Suprapubic skin (tissue), 4 donors: ENCODE data around the gene ACOX1. TPM values are rescaled to one million over a fixed set of nuclear protein-coding genes. Genes with fewer than 3 reads are reported as not detected.
A peak's percentile ranks its signal among the peaks of the same experiment; 100 is the strongest.
"Not testable (repeated sequence)": the region's sequence is repeated elsewhere in the genome, so short reads cannot be mapped to it uniquely, and the experiment has no call there.

Experiments
- DNase-seq, 2 donors: peaks; one replicate each; pipeline ENCODE4 v3.0.0-alpha.2; 2019; ENCODE audit warnings: low spot score in 2 of 2
- H3K27ac ChIP-seq: fragments of 200-600 bp; sonication (generic); one replicate; pipeline ENCODE4 v1.5.1; 2019
- H3K27me3 ChIP-seq: fragments of 200-600 bp; sonication (generic); one replicate; pipeline ENCODE4 v1.5.1; 2019
- H3K36me3 ChIP-seq: fragments of 200-600 bp; sonication (generic); one replicate; pipeline ENCODE4 v1.5.1; 2019
- H3K4me1 ChIP-seq: fragments of 200-600 bp; sonication (generic); one replicate; pipeline ENCODE4 v1.5.1; 2019
- H3K4me3 ChIP-seq: fragments of 200-600 bp; sonication (generic); one replicate; pipeline ENCODE4 v1.5.1; 2019; ENCODE audit warnings: mild to moderate bottlenecking
- H3K9me3 ChIP-seq: fragments of 200-600 bp; sonication (generic); one replicate; pipeline ENCODE4 v1.5.1; 2019
- CTCF ChIP-seq, 2 donors: fragments of 200-600 bp in 1 of 2; fragments of 450-650 bp in 1 of 2; sonication (generic) in 1 of 2; IDR thresholded peaks; one replicate each; pipeline ENCODE4 v1.5.1; 2016 to 2019; ENCODE audit warnings: antibody characterized with exemption in 2 of 2, mild to moderate bottlenecking in 1 of 2, moderate library complexity in 1 of 2
- EP300 ChIP-seq: sonication (generic); formaldehyde crosslinking; IDR thresholded peaks from one replicate; pipeline ENCODE4 v1.6.1; 2017; ENCODE audit warnings: antibody characterized with exemption
- POLR2A ChIP-seq, 2 donors: fragments of 450-650 bp; IDR thresholded peaks; one replicate each; pipeline ENCODE4 v1.6.1; 2017; ENCODE audit warnings: antibody characterized with exemption in 2 of 2, mild to moderate bottlenecking in 2 of 2, moderate library complexity in 2 of 2
- POLR2AphosphoS5 ChIP-seq, 3 donors: sonication (generic); formaldehyde crosslinking; IDR thresholded peaks; one replicate each; pipeline ENCODE4 v1.6.1; 2017; ENCODE audit warnings: antibody characterized with exemption in 3 of 3
- WGBS: methylation state at CpG from one replicate; pipeline ENCODE4 v1.1.5; 2018; 5-methylcytosine and 5-hydroxymethylcytosine counted together
- total RNA-seq, 4 donors: library from RNA; depleted of rRNA; stranded (reverse); fragments of >200 nt; gene quantifications; one replicate each; pipeline ENCODE4 v1.1.0, GENCODE V29; 2016

Gene ACOX1
- total RNA-seq, 4 donors from 2014 or later = 59.6 to 89.7 (median 71.5) TPM

GRCh38 chr17:75980188-75981018 lies 1.4 kb upstream of the ACOX1 start:
- 79% methylated on average over 18 of the region's 18 CpGs for WGBS
- TF ChIP-seq POLR2AphosphoS5 (IDR thresholded peaks at IDR 0.05) = no peak
- peak in 1 of 2 donors; percentile 59 for DNase-seq
- H3K9me3 ChIP-seq = no peaks in the 10 kb centered on the region
- peaks cover 86% of the 10 kb centered on the region for H3K4me1 ChIP-seq
- H3K36me3 ChIP-seq = no peaks in the 10 kb centered on the region
- H3K4me3 ChIP-seq = peak overlapping the region; percentile 82
- H3K27me3 ChIP-seq = no peaks in the 10 kb centered on the region
- H3K27ac ChIP-seq = peak overlapping the region; percentile 99

- Histone ChIP-seq H3K36me3 (no peaks in the 10 kb centered on the region), H3K9me3 (no peaks in the 10 kb centered on the region), H3K4me3 (peak overlapping the region; percentile 82), H3K27ac (peak overlapping the region; percentile 99), H3K4me1 (peaks cover 80% of the 10 kb centered on the region), H3K27me3 (no peaks in the 10 kb centered on the region)
- peak in 1 of 2 donors; percentile 86 for DNase-seq
- 9% methylated on average over 15 of the region's 19 CpGs for WGBS
- TF ChIP-seq POLR2AphosphoS5 (IDR thresholded peaks at IDR 0.05) (no peak), POLR2A (IDR thresholded peaks at IDR 0.05) (no peak), CTCF (IDR thresholded peaks at IDR 0.05) (no peak), EP300 (no peak)
These were observed 780 bp upstream of the ACOX1 start for GRCh38 chr17:75979705-75980187.

GRCh38 chr17:75976175-75976848 lies 2.7 kb downstream of the ACOX1 start:
- peaks cover 49% of the 10 kb centered on the region for H3K4me1 ChIP-seq
- 37% methylated on average over 9 of the region's 9 CpGs for WGBS
- H3K36me3 ChIP-seq = peaks cover 18% of the 10 kb centered on the region
- no peak for DNase-seq
- peak overlapping the region; percentile 35 for H3K27ac ChIP-seq
- peak overlapping the region; percentile 82 for H3K4me3 ChIP-seq
- TF ChIP-seq POLR2A (IDR thresholded peaks at IDR 0.05) (no peak), CTCF (IDR thresholded peaks at IDR 0.05) (no peak), POLR2AphosphoS5 (IDR thresholded peaks at IDR 0.05) (no peak), EP300 (no peak)
- no peaks in the 10 kb centered on the region for H3K9me3 ChIP-seq
- H3K27me3 ChIP-seq = no peaks in the 10 kb centered on the region

- DNase-seq = no peak
- no peak for TF ChIP-seq EP300
- no peak for TF ChIP-seq POLR2AphosphoS5 (IDR thresholded peaks at IDR 0.05)
- no peak for TF ChIP-seq POLR2A (IDR thresholded peaks at IDR 0.05)
- no peak for TF ChIP-seq CTCF (IDR thresholded peaks at IDR 0.05)
- H3K36me3 ChIP-seq = peaks cover 18% of the 10 kb centered on the region
- no peaks in the 10 kb centered on the region for H3K27me3 ChIP-seq
- H3K4me3 ChIP-seq = peak overlapping the region; percentile 82
- WGBS = 29% methylated on average over 5 of the region's 5 CpGs
- H3K4me1 ChIP-seq = peaks cover 45% of the 10 kb centered on the region
- H3K9me3 ChIP-seq = no peaks in the 10 kb centered on the region
- peak overlapping the region; percentile 35 for H3K27ac ChIP-seq
These were observed 3.2 kb downstream of the ACOX1 start for GRCh38 chr17:75975757-75976174.

GRCh38 chr17:75975187-75975586 lies 3.8 kb downstream of the ACOX1 start:
- WGBS = 92% methylated on average over 6 of the region's 6 CpGs
- peaks cover 45% of the 10 kb centered on the region for H3K4me1 ChIP-seq
- H3K9me3 ChIP-seq = not testable (repeated sequence)

GRCh38 chr17:75970626-75971025 lies 8.3 kb downstream of the ACOX1 start:
- TF ChIP-seq POLR2A (IDR thresholded peaks at IDR 0.05) (no peak), POLR2AphosphoS5 (IDR thresholded peaks at IDR 0.05) (no peak), CTCF (IDR thresholded peaks at IDR 0.05) (no peak), EP300 (no peak)
- no peak for DNase-seq
- H3K4me3 ChIP-seq = no peak overlapping the region
- H3K4me1 ChIP-seq = peaks cover 13% of the 10 kb centered on the region
- H3K36me3 ChIP-seq = peaks cover 27% of the 10 kb centered on the region
- peak overlapping the region; percentile 45 for H3K27ac ChIP-seq
- WGBS = 89% methylated on average over 7 of the region's 7 CpGs
- no peaks in the 10 kb centered on the region for H3K9me3 ChIP-seq
- no peaks in the 10 kb centered on the region for H3K27me3 ChIP-seq

More at GRCh38 chr17:75975187-75975586, 3.8 kb downstream of the ACOX1 start:
- H3K27me3 ChIP-seq, H3K27ac ChIP-seq, H3K4me3 ChIP-seq: not testable (repeated sequence)
- H3K36me3 ChIP-seq = peaks cover 18% of the 10 kb centered on the region
- peak in 1 of 2 donors; percentile 3 for DNase-seq
